Measurements from ENCODE around the gene AKR1B1.
A peak's percentile ranks its signal among the peaks of the same experiment; 100 is the strongest.

The AKR1B1 gene

DNA sequence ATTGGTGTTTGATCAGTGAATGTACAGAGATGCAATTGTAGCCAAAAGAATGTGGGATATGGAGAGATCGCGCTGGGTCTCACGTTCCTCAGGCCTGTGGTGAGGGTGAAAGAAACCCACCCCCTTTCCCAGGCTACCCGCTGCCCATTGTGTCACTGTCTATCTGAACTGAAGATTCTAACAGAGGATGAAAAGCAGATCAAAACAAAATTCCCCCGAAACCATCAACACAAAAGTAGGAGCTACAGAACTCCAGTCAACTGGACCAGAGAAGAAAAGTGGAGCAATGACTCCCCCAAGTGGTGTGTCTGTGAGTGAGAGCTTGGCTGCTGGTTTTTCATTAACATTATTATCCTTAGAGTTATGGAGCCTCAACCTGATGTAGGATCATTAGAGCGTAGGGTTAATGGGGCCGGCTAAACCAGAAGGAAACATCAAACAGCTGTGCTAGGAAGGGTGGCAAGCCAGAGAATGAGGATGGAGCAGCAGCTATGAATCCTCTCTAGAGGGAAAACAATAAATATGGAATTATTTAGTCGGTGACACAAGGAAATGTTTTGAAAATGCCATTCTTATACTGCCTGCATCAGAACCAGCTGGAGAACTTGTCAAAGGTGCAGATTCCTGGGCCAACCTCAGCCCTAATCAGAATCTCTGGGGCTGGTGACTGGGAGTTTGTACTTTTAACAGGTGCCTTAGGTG lies 38.3 kb downstream of the AKR1B1 start:
- DNase-seq = peak in 44 of 56 donors; percentile 2 to 74 (median 28)

DNA sequence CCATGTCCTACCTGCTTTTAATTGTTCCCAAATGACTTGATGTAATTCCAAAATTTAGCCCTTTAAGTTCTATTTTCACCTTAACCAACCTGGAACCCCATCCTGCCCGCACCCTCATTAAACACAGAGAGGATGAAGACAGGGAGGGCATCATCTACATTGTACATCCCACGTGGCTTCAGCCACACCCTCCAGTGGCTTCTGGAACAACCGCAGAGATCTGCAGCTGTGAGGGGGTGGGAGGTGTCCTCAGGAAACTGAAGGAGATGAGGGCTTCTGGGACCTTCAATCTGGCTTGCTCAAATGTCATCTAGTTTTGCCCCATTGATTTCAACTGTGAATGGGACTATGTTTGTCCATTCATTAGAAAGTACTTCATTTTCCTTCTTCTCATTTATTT lies 39.0 kb downstream of the AKR1B1 start:
- peak in 2 of 56 donors; percentile 9 to 16 for DNase-seq

DNA sequence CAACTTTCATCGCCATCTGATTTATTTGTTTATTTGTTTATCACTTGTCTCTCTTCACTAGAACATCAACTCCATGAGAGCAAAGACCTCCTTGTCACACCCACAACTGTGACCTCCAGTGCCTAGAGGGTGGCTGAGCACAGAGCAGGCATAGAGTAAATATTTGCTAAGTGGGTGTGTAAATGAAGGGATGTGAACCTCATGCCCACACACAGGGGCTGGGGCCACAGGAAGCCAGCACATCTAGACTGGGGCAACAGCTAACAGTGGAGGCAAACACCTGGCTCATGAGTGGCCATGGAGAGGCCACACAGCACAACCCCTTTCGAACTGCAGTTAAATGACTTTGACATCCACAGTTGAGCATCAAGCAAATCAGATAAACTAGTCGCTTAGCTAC lies 39.8 kb downstream of the AKR1B1 start:
- DNase-seq = no peak

DNA sequence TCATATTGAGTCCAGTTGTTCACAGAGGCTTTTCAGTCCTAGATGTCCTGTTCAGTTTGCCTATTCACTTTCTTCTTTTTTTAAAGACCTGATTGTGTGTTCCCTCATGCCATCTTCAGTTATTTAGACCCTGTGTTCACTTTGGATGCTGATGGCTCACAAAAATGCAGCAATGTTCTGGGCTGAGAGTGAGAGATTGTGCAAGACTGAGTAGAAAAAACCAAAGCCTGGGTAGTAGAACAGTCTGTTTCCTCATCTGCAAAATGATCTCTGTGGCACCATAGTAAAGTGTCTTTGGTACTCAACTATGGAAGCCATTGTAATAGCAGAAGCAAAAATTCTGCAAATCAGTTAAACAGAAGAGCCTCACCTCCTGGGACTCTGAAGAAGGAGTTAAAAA lies 43.2 kb downstream of the AKR1B1 start:
- no peak for DNase-seq

DNA sequence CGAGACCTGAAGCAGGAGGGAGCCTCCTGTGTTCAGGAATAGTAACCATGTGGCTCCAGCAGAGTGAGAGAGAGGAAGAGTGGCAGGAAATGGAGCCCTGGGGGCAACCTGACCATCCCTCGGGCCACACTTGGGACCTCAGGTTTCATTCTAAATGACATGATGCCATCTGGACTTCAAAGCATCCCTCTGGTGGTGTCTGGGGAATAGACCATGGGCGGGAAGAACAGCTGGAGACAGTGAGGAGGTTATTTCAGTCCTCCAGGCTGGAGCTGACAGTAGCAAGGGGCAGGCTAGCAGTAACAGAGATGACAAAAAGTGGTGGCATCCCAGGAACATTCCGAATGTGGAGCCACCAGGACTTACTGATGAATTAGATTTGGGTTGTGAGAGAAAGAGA lies 44.8 kb downstream of the AKR1B1 start:
- no peak for DNase-seq

DNA sequence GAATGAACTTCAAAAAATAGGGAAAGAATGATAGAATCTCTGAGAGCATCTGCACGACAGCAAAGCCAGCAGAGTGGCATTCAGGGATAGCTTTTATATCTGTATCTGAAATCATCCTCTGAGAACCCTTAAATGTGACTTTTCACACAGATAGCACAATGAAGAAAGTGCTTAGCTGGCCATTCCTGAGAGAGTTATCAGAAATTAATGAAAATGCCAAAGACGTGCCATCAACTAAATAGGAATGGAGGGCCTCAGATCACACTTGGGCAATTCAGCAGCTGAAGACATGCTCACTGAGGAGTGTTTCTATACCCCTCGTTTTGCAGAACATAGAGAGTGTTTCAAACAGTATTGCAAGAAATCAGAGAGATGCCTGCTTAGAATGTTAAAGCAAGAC lies 51.6 kb downstream of the AKR1B1 start:
- no peak for DNase-seq

DNA sequence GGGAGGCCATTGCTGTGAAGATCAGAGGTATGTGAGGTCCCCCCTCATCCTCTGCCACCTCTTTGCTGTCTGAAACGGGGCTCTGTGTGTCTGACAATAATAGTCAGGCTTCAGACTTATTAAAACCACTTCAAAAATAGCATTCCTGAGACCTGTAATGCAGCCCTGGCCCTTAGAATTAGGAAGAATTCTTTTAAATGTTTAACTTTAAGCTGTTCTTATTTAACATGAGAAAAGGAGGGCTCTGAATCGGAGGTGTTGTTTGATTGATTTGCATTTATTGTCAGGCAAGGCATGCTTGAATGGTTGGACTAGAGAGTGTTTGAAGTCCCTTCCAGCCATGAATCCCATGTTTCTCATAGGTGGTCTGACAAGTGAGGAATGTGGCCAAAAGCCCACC lies 52.5 kb downstream of the AKR1B1 start:
- no peak for DNase-seq

DNA sequence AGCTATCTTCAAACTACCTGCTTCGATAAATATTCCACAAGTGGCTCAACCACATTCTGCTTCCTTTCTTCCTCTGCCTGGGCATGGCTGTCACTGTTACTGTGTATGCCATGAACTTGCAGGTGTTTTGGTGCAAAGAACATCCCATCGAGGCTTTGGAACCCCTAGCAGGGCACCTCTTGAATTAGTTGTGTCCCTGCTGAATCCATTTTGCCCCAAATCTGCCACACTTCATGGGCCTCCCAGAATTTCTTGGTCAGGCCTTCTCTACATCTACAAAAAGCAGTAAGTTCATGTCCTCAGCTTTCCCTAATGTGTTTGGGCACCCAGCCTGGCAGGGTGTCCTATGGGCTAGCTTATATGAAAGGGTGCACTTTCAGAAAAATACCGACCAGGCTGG lies 53.6 kb downstream of the AKR1B1 start:
- DNase-seq = no peak

DNA sequence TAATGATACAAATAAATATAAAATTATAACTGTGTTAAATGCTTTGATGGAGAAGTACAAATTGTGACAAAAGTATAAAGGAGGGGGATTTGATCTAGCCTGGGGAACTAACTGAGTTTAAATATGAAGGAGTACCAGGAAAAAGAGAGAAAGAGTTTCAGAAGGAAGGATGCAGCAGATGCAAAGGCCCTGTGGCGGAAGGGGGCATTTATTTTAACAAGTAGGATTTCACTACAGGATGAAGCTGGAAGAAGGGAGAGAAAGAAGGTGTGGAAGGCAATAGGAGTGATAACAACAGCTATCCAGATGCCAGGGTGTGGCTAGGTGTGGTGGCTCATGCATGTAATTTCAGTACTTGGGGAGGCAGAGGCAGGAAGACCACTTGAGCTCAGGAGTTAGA lies 55.8 kb downstream of the AKR1B1 start:
- no peak for DNase-seq

DNA sequence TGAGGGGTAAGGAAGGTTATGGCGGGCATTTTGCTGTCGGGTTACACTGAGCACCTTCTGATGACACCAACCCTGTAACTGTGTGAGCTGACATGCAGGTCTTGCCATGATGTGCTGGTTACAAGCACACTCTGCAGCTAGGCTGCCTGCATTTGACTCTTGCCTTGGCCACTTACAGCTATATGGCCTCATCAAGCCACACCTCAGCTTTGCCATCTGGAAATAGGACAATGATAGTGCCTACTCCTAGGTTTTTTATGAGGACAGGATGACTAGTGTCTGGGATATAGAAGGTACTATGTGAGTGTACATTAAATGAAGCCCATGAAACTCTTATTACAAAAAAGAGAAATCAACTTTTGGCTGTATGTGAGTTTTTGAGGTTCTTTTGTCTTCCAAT lies 58.0 kb downstream of the AKR1B1 start:
- no peak for DNase-seq

DNA sequence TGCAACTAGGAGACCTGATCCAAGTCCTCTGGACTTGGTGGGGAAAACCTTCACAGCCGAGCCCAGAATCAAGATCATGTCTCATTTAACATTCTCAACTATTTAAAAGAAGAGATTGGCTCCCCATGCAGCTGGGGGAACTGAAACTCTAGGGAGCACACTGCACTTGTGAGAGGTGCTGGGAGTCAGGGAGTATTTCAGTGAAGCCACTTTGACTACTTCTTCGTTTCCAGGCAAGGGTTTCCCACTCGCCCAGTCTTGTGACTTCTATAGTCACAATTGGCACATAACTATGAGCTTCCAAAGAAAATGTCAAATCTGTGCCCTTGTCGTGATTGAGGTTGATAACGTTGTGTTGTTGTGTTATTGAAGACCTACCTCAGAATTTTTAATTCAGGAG lies 62.9 kb downstream of the AKR1B1 start:
- no peak for DNase-seq

DNA sequence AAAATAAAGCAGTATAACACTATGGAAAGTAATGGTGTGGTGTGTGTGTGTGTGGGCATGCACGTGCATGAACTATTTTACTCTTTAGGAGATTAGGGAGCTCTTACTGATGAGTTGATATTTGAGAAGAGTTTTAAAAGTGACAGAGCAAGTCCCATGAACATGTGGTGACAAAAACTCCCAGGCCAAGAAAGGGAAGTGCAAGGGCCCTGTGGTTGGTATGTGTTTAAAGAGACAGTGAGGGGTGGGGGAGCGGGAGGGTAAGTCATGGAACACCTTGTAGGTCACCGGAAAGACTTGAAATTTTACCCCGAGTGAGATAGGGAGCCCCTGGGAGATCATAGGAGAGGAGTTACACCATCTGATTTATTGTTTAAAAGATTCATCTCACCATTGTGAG lies 63.3 kb downstream of the AKR1B1 start:
- no peak for DNase-seq

DNA sequence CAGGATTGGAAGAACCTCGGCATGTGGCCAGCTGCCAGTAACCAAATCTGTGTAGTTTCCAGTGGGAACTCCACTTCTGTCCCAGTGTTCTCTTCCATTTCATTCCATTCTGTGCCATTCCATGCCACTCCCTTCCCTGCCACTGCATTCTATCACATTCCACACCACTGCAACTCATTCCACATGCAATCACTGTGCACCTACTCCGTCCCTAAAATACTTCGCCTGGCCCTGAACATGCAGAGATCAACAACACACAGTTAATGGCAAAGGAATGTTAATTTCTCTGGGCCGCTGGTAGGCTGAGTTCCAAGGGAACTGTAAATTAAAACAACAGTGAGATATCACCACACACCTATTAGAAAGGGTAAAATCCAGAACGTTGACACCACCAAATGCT lies 64.8 kb downstream of the AKR1B1 start:
- DNase-seq = no peak

Data from nucleus accumbens (tissue), 56 donors.